Neural cell (in vitro differentiated cells): ENCODE results near the gene ZNF326. TPM values are rescaled to one million over a fixed set of nuclear protein-coding genes. Genes with fewer than 3 reads are reported as not detected.

Experiments
- H2AFZ ChIP-seq: fragments of 200-600, 300-800 bp; sonication (generic), shearing (Covaris generic); 2 replicates; pipeline ENCODE4 v1.6.0; 2014; ENCODE audit warnings: low read depth, mild to moderate bottlenecking, antibody characterized with exemption, low read length, moderate library complexity
- H3F3A ChIP-seq: fragments of 200-600 bp; shearing (Covaris generic); 2 replicates; pipeline ENCODE4 v1.6.1; 2016; ENCODE audit warnings: mild to moderate bottlenecking, moderate library complexity, mixed read lengths, antibody characterized with exemption, low read length; ENCODE audit not compliant: insufficient read depth, poor library complexity, severe bottlenecking
- H3K27ac ChIP-seq: fragments of 200-600, 300-800 bp; sonication (generic), shearing (Covaris generic); 2 replicates; pipeline ENCODE4 v1.5.1; 2014; ENCODE audit warnings: mild to moderate bottlenecking, low read length, moderate library complexity
- H3K27me3 ChIP-seq: fragments of 300-800, 200-600 bp; sonication (generic), shearing (Covaris generic); 2 replicates; pipeline ENCODE4 v1.6.0; 2014; ENCODE audit warnings: mild to moderate bottlenecking, low read depth, low read length, moderate library complexity; ENCODE audit not compliant: insufficient read depth
- H3K36me3 ChIP-seq: fragments of 300-800, 200-600 bp; sonication (generic), shearing (Covaris generic); 2 replicates; pipeline ENCODE4 v1.5.1; 2014; ENCODE audit warnings: mild to moderate bottlenecking, antibody characterized with exemption, low read length, moderate library complexity; ENCODE audit not compliant: insufficient read depth
- H3K4me2 ChIP-seq: fragments of 300-800, 200-600 bp; sonication (generic), shearing (Covaris generic); 2 replicates; pipeline ENCODE4 v1.6.0; 2014; ENCODE audit warnings: mild to moderate bottlenecking, low read length
- H3K4me3 ChIP-seq: fragments of 300-800, 200-600 bp; sonication (generic), shearing (Covaris generic); 2 replicates; pipeline ENCODE4 v1.5.1; 2014; ENCODE audit warnings: mild to moderate bottlenecking, low read length, moderate library complexity
- H3K79me2 ChIP-seq: fragments of 200-600 bp; shearing (Covaris generic); replicated peaks from 2 replicates; pipeline ENCODE4 v1.6.0; 2014; ENCODE audit warnings: mild to moderate bottlenecking, low read length, moderate library complexity; ENCODE audit not compliant: insufficient read depth
- H3K9ac ChIP-seq: fragments of 300-800, 200-600 bp; sonication (generic), shearing (Covaris generic); 2 replicates; pipeline ENCODE4 v1.6.1; 2016; ENCODE audit warnings: mild to moderate bottlenecking, low read length, mixed read lengths
- H3K9me2 ChIP-seq: fragments of 200-600 bp; shearing (Covaris generic); 2 replicates; pipeline ENCODE4 v1.6.1; 2016; ENCODE audit warnings: mild to moderate bottlenecking, low read length, mixed read lengths; ENCODE audit not compliant: insufficient read depth
- H3K9me3 ChIP-seq: fragments of 200-600, 300-800 bp; sonication (generic), shearing (Covaris generic); 2 replicates; pipeline ENCODE4 v1.6.1; 2016; ENCODE audit warnings: mild to moderate bottlenecking, mixed run types, low read length, moderate library complexity, mixed read lengths
- H4K20me1 ChIP-seq: fragments of 200-600 bp; shearing (Covaris generic); 2 replicates; pipeline ENCODE4 v1.6.1; 2016; ENCODE audit warnings: mild to moderate bottlenecking, mixed run types; ENCODE audit not compliant: insufficient read depth
- EP300 ChIP-seq: fragments of 450-650 bp; conservative IDR thresholded peaks from 2 replicates; pipeline ENCODE4 v1.6.1; 2014; ENCODE audit warnings: antibody characterized with exemption, mild to moderate bottlenecking, moderate library complexity; ENCODE audit not compliant: poor library complexity, severe bottlenecking
- RAD21 ChIP-seq: fragments of 450-650 bp; conservative IDR thresholded peaks from 2 replicates; pipeline ENCODE4 v1.6.1; 2014; ENCODE audit warnings: antibody characterized with exemption, mild to moderate bottlenecking, moderate library complexity
- REST ChIP-seq: IDR thresholded peaks from 2 replicates; pipeline ENCODE4 v1.6.1; 2012; ENCODE audit warnings: borderline replicate concordance
- polyA plus RNA-seq: library from polyadenylated mRNA; depleted of rRNA; stranded (reverse); fragments of >200 nt; gene quantifications from 2 replicates; pipeline ENCODE4 v1.2.3, GENCODE V29; 2014
- small RNA-seq, 3 experiments: library from RNA; depleted of rRNA; stranded (forward); fragments of <200 nt; gene quantifications; one replicate each; pipeline ENCODE3, GENCODE V24; 2012

ZNF326 gene
- polyA plus RNA-seq, 1 donor from 2014 or later = 65.0 TPM

- H3K27ac ChIP-seq = no peak overlapping the region
- H3K4me2 ChIP-seq = no peak overlapping the region
- no peaks in the 10 kb centered on the region for H3K79me2 ChIP-seq
- no peak overlapping the region for H3K4me3 ChIP-seq
- no peak overlapping the region for H3K9ac ChIP-seq
- no peak overlapping the region for H2AFZ ChIP-seq
- H3K9me2 ChIP-seq = no peaks in the 10 kb centered on the region
- no peak for TF ChIP-seq REST
- TF ChIP-seq RAD21 = no peak
- TF ChIP-seq EP300 = no peak
- H3F3A ChIP-seq = no peaks in the 10 kb centered on the region
- H4K20me1 ChIP-seq = no peaks in the 10 kb centered on the region
- no peaks in the 10 kb centered on the region for H3K27me3 ChIP-seq
- no peaks in the 10 kb centered on the region for H3K36me3 ChIP-seq
- H3K9me3 ChIP-seq = no peaks in the 10 kb centered on the region
Measured at GRCh38 chr1:90083995-90084394, 89.1 kb downstream of the ZNF326 start.

Small RNA genes lying within 50 kb of the gene (small RNA-seq; reads per million reads assigned to genes)
- gene RN7SKP272 = 0 to 0.36 (median 0) reads per million in 3 experiments

Other genes starting within 250 kb of the ZNF326 start
- gene LRRC8D, start 174.1 kb upstream of the ZNF326 start, polyA plus RNA-seq = 39.9 and 43.7 TPM in 2 replicates